Ovary (tissue), 3 donors: ENCODE data around the gene PKP1.

ENCODE experiments used
- CTCF ChIP-seq, 3 donors: fragments of 450-650 bp in 2 of 3; fragments of 200-600 bp in 1 of 3; IDR thresholded peaks; one replicate each; pipeline versions ENCODE4 v1.5.1 to v1.8.0; 2016 to 2022; ENCODE audit warnings: antibody characterized with exemption in 3 of 3, mild to moderate bottlenecking in 1 of 3
- POLR2A ChIP-seq: fragments of 450-650 bp; IDR thresholded peaks from one replicate; pipeline ENCODE4 v1.6.1; 2017; ENCODE audit warnings: antibody characterized with exemption, mild to moderate bottlenecking, moderate library complexity
- donor health status: DM: no; HTN: no; CAD: no.

DNA sequence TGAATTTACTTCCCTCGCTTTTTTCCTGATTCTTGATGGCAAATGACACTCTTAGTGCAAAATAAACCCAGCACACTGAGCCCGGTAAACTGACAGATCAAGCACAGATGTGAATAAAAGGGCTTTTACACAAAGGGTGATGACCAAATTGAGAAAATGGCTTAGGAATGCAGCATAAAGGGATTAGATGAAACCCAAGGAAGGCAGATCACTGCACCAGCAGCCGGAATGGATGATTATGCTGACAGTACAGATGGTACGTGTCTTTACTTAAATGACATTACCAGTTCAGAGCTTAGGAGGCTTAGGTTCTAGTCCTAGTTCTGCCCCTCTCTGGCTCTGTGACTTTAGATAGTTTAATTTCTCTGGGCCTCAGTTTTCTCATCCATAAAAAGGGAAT lies 12.0 kb downstream of the PKP1 start:
- TF ChIP-seq CTCF (IDR thresholded peaks at IDR 0.05) (no peak), POLR2A (no peak)
